ENCODE data around the gene CTAGE15.
"Not testable (repeated sequence)": the region's sequence is repeated elsewhere in the genome, so short reads cannot be mapped to it uniquely, and the experiment has no call there.

The CTAGE15 gene

GRCh38 chr7:143571501-143571900 is at the start of gene CTAGE15:
CTAGE15 (plus strand) TSS chr7:143571801; CDS start chr7:143571818, 17 bp downstream.
- DNase-seq = not testable (repeated sequence)

GRCh38 chr7:143522309-143522916 is 49.2 kb upstream of the CTAGE15 start:
- DNase-seq = not testable (repeated sequence)

GRCh38 chr7:143531169-143531926 is 40.3 kb upstream of the CTAGE15 start:
- not testable (repeated sequence) for DNase-seq

GRCh38 chr7:143531932-143532331 is 39.7 kb upstream of the CTAGE15 start:
- not testable (repeated sequence) for DNase-seq

GRCh38 chr7:143533213-143533839 is 38.3 kb upstream of the CTAGE15 start:
- DNase-seq = not testable (repeated sequence)

GRCh38 chr7:143536443-143536842 is 35.2 kb upstream of the CTAGE15 start:
- DNase-seq = not testable (repeated sequence)

GRCh38 chr7:143543288-143544038 is 28.1 kb upstream of the CTAGE15 start:
- not testable (repeated sequence) for DNase-seq

GRCh38 chr7:143555968-143556367 is 15.6 kb upstream of the CTAGE15 start:
- not testable (repeated sequence) for DNase-seq

- DNase-seq = not testable (repeated sequence)
These were observed 8.3 kb upstream of the CTAGE15 start for GRCh38 chr7:143563306-143563705.

GRCh38 chr7:143566001-143566400 is 5.6 kb upstream of the CTAGE15 start:
- DNase-seq = not testable (repeated sequence)

- not testable (repeated sequence) for DNase-seq
These were observed 16.6 kb downstream of the CTAGE15 start for GRCh38 chr7:143588183-143588582.

GRCh38 chr7:143589897-143590296 is 18.3 kb downstream of the CTAGE15 start:
- DNase-seq = not testable (repeated sequence)

GRCh38 chr7:143598086-143598485 is 26.5 kb downstream of the CTAGE15 start:
- DNase-seq = not testable (repeated sequence)

GRCh38 chr7:143603549-143603948 is 31.9 kb downstream of the CTAGE15 start:
- not testable (repeated sequence) for DNase-seq

- DNase-seq = not testable (repeated sequence)
These were observed 34.5 kb downstream of the CTAGE15 start for GRCh38 chr7:143606088-143606487.

GRCh38 chr7:143615545-143615944 is 43.9 kb downstream of the CTAGE15 start:
- not testable (repeated sequence) for DNase-seq

GRCh38 chr7:143617204-143617603 is 45.6 kb downstream of the CTAGE15 start:
- DNase-seq = not testable (repeated sequence)

- not testable (repeated sequence) for DNase-seq
These were observed 48.5 kb downstream of the CTAGE15 start for GRCh38 chr7:143620058-143620457.

- not testable (repeated sequence) for DNase-seq
These were observed 49.0 kb downstream of the CTAGE15 start, which contains the start of gene TCAF2 for GRCh38 chr7:143620646-143621045. TCAF2 (plus strand) TSS chr7:143620974.

- not testable (repeated sequence) for DNase-seq
These were observed 49.6 kb downstream of the CTAGE15 start for GRCh38 chr7:143621175-143621574.

- DNase-seq = not testable (repeated sequence)
These were observed 50.5 kb downstream of the CTAGE15 start for GRCh38 chr7:143622130-143622529.
